Measurements from ENCODE around the gene USPL1.

The USPL1 gene

GRCh38 chr13:30580852-30581502, 36.7 kb upstream of the USPL1 start:
- Histone ChIP-seq H3K36me3 (ENCODE audit: control insufficient read depth in 4 of 4, insufficient read depth in 4 of 4, low read length in 3 of 4) (no peaks in the 10 kb centered on the region), H3K4me3 (ENCODE audit: control insufficient read depth in 1 of 7, extremely low read depth in 1 of 7, insufficient read depth in 4 of 7, low read depth in 2 of 7, low read length in 6 of 7) (no peak overlapping the region), H3K9me3 (ENCODE audit: control extremely low read depth in 1 of 5, control insufficient read depth in 4 of 5, insufficient read depth in 2 of 5, low read depth in 1 of 5, low read length in 4 of 5) (no peaks in the 10 kb centered on the region), H3K4me1 (ENCODE audit: control extremely low read depth in 1 of 4, control insufficient read depth in 4 of 4, insufficient read depth in 4 of 4, low read length in 3 of 4) (peaks cover 1 to 26% (median 17%) of the 10 kb centered on the region in 4 experiments), H3K27ac (ENCODE audit: insufficient read depth in 1 of 2, low read depth in 1 of 2, low read length in 2 of 2, poor library complexity in 1 of 2, severe bottlenecking in 2 of 2) (no peak overlapping the region), H3K27me3 (replicated peaks in 2 of 5; ENCODE audit: control insufficient read depth in 4 of 5, insufficient read depth in 5 of 5, low read length in 4 of 5) (no peaks in the 10 kb centered on the region)
- POLR2A ChIA-PET = interaction anchor here (0.5 kb wide), 1 partner anchor 207 kb away, joined by 3 read pairs; no protein-coding TSS in a partner anchor
- WGBS (ENCODE audit: insufficient coverage) = 91% methylated on average over 1 of the region's 3 CpGs
- DNase-seq = peak in 1 of 3 donors; percentile 4
- CTCF ChIA-PET = interaction anchor here (1.0 to 2.4 kb wide), 7 partner anchors 10 to 461 kb away, joined by 3 to 11 read pairs (median 4); no protein-coding TSS in a partner anchor

GRCh38 chr13:30581582-30581981, 36.1 kb upstream of the USPL1 start:
- Histone ChIP-seq H3K36me3 (ENCODE audit: control insufficient read depth in 4 of 4, insufficient read depth in 4 of 4, low read length in 3 of 4) (no peaks in the 10 kb centered on the region), H3K4me3 (ENCODE audit: control insufficient read depth in 1 of 7, extremely low read depth in 1 of 7, insufficient read depth in 4 of 7, low read depth in 2 of 7, low read length in 6 of 7) (no peak overlapping the region), H3K4me1 (ENCODE audit: control extremely low read depth in 1 of 4, control insufficient read depth in 4 of 4, insufficient read depth in 4 of 4, low read length in 3 of 4) (peaks cover 5 to 27% (median 19%) of the 10 kb centered on the region in 4 experiments), H3K9me3 (ENCODE audit: control extremely low read depth in 1 of 5, control insufficient read depth in 4 of 5, insufficient read depth in 2 of 5, low read depth in 1 of 5, low read length in 4 of 5) (no peaks in the 10 kb centered on the region), H3K27ac (ENCODE audit: insufficient read depth in 1 of 2, low read depth in 1 of 2, low read length in 2 of 2, poor library complexity in 1 of 2, severe bottlenecking in 2 of 2) (no peak overlapping the region), H3K27me3 (replicated peaks in 2 of 5; ENCODE audit: control insufficient read depth in 4 of 5, insufficient read depth in 5 of 5, low read length in 4 of 5) (no peaks in the 10 kb centered on the region)
- WGBS (ENCODE audit: insufficient coverage) = 0% methylated on average over 1 of the region's 1 CpG
- ChIA-PET POLR2A (interaction anchor here (0.5 kb wide), 1 partner anchor 207 kb away, joined by 3 read pairs; no protein-coding TSS in a partner anchor), CTCF (interaction anchor here (0.9 to 2.4 kb wide), 8 partner anchors 10 to 449 kb away, joined by 3 to 11 read pairs (median 4); no protein-coding TSS in a partner anchor)
- DNase-seq = peak; percentile 41 to 53 (median 51)

- ChIA-PET CTCF (interaction anchor here (1.1 to 1.8 kb wide), 3 partner anchors 9 to 22 kb away, joined by 3 to 4 read pairs (median 3); no protein-coding TSS in a partner anchor), POLR2A (interaction anchor here (1.3 kb wide), 1 partner anchor 14 kb away, joined by 3 read pairs; no protein-coding TSS in a partner anchor)
- no peaks in the 10 kb centered on the region for H3K9me3 ChIP-seq (ENCODE audit: control extremely low read depth in 1 of 5, control insufficient read depth in 4 of 5, insufficient read depth in 2 of 5, low read depth in 1 of 5, low read length in 4 of 5)
- H3K4me3 ChIP-seq (ENCODE audit: control insufficient read depth in 1 of 7, extremely low read depth in 1 of 7, insufficient read depth in 4 of 7, low read depth in 2 of 7, low read length in 6 of 7) = no peak overlapping the region
- H3K27ac ChIP-seq (ENCODE audit: insufficient read depth in 1 of 2, low read depth in 1 of 2, low read length in 2 of 2, poor library complexity in 1 of 2, severe bottlenecking in 2 of 2) = no peak overlapping the region
- no peaks in the 10 kb centered on the region for H3K36me3 ChIP-seq (ENCODE audit: control insufficient read depth in 4 of 4, insufficient read depth in 4 of 4, low read length in 3 of 4)
- peak in 1 of 3 donors; percentile 59 for DNase-seq
- peaks cover 5 to 16% (median 15%) of the 10 kb centered on the region in 4 experiments for H3K4me1 ChIP-seq (ENCODE audit: control extremely low read depth in 1 of 4, control insufficient read depth in 4 of 4, insufficient read depth in 4 of 4, low read length in 3 of 4)
- no peaks in the 10 kb centered on the region for H3K27me3 ChIP-seq (replicated peaks in 2 of 5; ENCODE audit: control insufficient read depth in 4 of 5, insufficient read depth in 5 of 5, low read length in 4 of 5)
- 88% methylated on average over 1 of the region's 1 CpG for WGBS (ENCODE audit: insufficient coverage)
Observed at GRCh38 chr13:30584051-30584731, 33.5 kb upstream of the USPL1 start.

GRCh38 chr13:30585748-30586262, 31.9 kb upstream of the USPL1 start:
- Histone ChIP-seq H3K4me3 (ENCODE audit: control insufficient read depth in 1 of 7, extremely low read depth in 1 of 7, insufficient read depth in 4 of 7, low read depth in 2 of 7, low read length in 6 of 7) (peak overlapping the region in 2 of 7 experiments; percentile 22 to 30), H3K4me1 (ENCODE audit: control extremely low read depth in 1 of 4, control insufficient read depth in 4 of 4, insufficient read depth in 4 of 4, low read length in 3 of 4) (peaks cover 5 to 16% (median 15%) of the 10 kb centered on the region in 4 experiments), H3K27me3 (replicated peaks in 2 of 5; ENCODE audit: control insufficient read depth in 4 of 5, insufficient read depth in 5 of 5, low read length in 4 of 5) (no peaks in the 10 kb centered on the region), H3K27ac (ENCODE audit: insufficient read depth in 1 of 2, low read depth in 1 of 2, low read length in 2 of 2, poor library complexity in 1 of 2, severe bottlenecking in 2 of 2) (no peak overlapping the region), H3K36me3 (ENCODE audit: control insufficient read depth in 4 of 4, insufficient read depth in 4 of 4, low read length in 3 of 4) (no peaks in the 10 kb centered on the region), H3K9me3 (ENCODE audit: control extremely low read depth in 1 of 5, control insufficient read depth in 4 of 5, insufficient read depth in 2 of 5, low read depth in 1 of 5, low read length in 4 of 5) (no peaks in the 10 kb centered on the region)
- CTCF ChIA-PET = interaction anchor here (0.6 to 1.8 kb wide), 5 partner anchors 9 to 317 kb away, joined by 3 to 4 read pairs (median 3); no protein-coding TSS in a partner anchor
- POLR2A ChIA-PET = interaction anchor here (0.6 to 0.8 kb wide), 5 partner anchors 9 to 162 kb away, joined by 3 to 4 read pairs (median 4); partner anchors contain the start of gene USPL1
- peak; percentile 89 to 97 (median 97) for DNase-seq
- WGBS (ENCODE audit: insufficient coverage) = 0% methylated on average over 3 of the region's 3 CpGs

- Histone ChIP-seq H3K9me3 (ENCODE audit: control extremely low read depth in 1 of 5, control insufficient read depth in 4 of 5, insufficient read depth in 2 of 5, low read depth in 1 of 5, low read length in 4 of 5) (no peaks in the 10 kb centered on the region), H3K4me3 (ENCODE audit: control insufficient read depth in 1 of 7, extremely low read depth in 1 of 7, insufficient read depth in 4 of 7, low read depth in 2 of 7, low read length in 6 of 7) (no peak overlapping the region), H3K27me3 (replicated peaks in 2 of 5; ENCODE audit: control insufficient read depth in 4 of 5, insufficient read depth in 5 of 5, low read length in 4 of 5) (no peaks in the 10 kb centered on the region), H3K27ac (ENCODE audit: insufficient read depth in 1 of 2, low read depth in 1 of 2, low read length in 2 of 2, poor library complexity in 1 of 2, severe bottlenecking in 2 of 2) (no peak overlapping the region), H3K4me1 (ENCODE audit: control extremely low read depth in 1 of 4, control insufficient read depth in 4 of 4, insufficient read depth in 4 of 4, low read length in 3 of 4) (peaks cover 5 to 16% (median 15%) of the 10 kb centered on the region in 4 experiments), H3K36me3 (ENCODE audit: control insufficient read depth in 4 of 4, insufficient read depth in 4 of 4, low read length in 3 of 4) (no peaks in the 10 kb centered on the region)
- ChIA-PET CTCF (no interaction called here), POLR2A (no interaction called here)
- no peak for DNase-seq
- 100% methylated on average over 1 of the region's 1 CpG for WGBS (ENCODE audit: insufficient coverage)
Observed at GRCh38 chr13:30587231-30587630, 30.5 kb upstream of the USPL1 start.

- no peak overlapping the region for H3K4me3 ChIP-seq (ENCODE audit: control insufficient read depth in 1 of 7, extremely low read depth in 1 of 7, insufficient read depth in 4 of 7, low read depth in 2 of 7, low read length in 6 of 7)
- no peaks in the 10 kb centered on the region for H3K9me3 ChIP-seq (ENCODE audit: control extremely low read depth in 1 of 5, control insufficient read depth in 4 of 5, insufficient read depth in 2 of 5, low read depth in 1 of 5, low read length in 4 of 5)
- no peak for DNase-seq
- peaks cover 5 to 16% (median 15%) of the 10 kb centered on the region in 4 experiments for H3K4me1 ChIP-seq (ENCODE audit: control extremely low read depth in 1 of 4, control insufficient read depth in 4 of 4, insufficient read depth in 4 of 4, low read length in 3 of 4)
- POLR2A ChIA-PET = no interaction called here
- H3K27ac ChIP-seq (ENCODE audit: insufficient read depth in 1 of 2, low read depth in 1 of 2, low read length in 2 of 2, poor library complexity in 1 of 2, severe bottlenecking in 2 of 2) = no peak overlapping the region
- no peaks in the 10 kb centered on the region for H3K27me3 ChIP-seq (replicated peaks in 2 of 5; ENCODE audit: control insufficient read depth in 4 of 5, insufficient read depth in 5 of 5, low read length in 4 of 5)
- CTCF ChIA-PET = no interaction called here
- no peaks in the 10 kb centered on the region for H3K36me3 ChIP-seq (ENCODE audit: control insufficient read depth in 4 of 4, insufficient read depth in 4 of 4, low read length in 3 of 4)
Observed at GRCh38 chr13:30587739-30588138, 30.0 kb upstream of the USPL1 start.
